SKM-1 (cell line): ENCODE measurements around the gene AP3D1.
"Not testable (repeated sequence)": the region's sequence is repeated elsewhere in the genome, so short reads cannot be mapped to it uniquely, and the experiment has no call there.

Experiments used
- DNase-seq: peaks from one replicate; lab custom pipeline; 2025; ENCODE audit not compliant: unreplicated experiment; lab: John Stamatoyannopoulos, UW

The AP3D1 gene

GRCh38 chr19:2091926-2092525, 59.3 kb downstream of the AP3D1 start:
- not testable (repeated sequence) for DNase-seq

GRCh38 chr19:2089727-2090053, 61.7 kb downstream of the AP3D1 start:
- DNase-seq = no peak

GRCh38 chr19:2089001-2089711, 62.2 kb downstream of the AP3D1 start:
- no peak for DNase-seq

- DNase-seq = no peak
These were observed 63.7 kb downstream of the AP3D1 start for GRCh38 chr19:2087621-2088100.

GRCh38 chr19:2086695-2087620, 64.4 kb downstream of the AP3D1 start:
- not testable (repeated sequence) for DNase-seq

GRCh38 chr19:2084993-2085720, 66.2 kb downstream of the AP3D1 start:
- DNase-seq = peak; percentile 81

- DNase-seq = no peak
These were observed 68.1 kb downstream of the AP3D1 start for GRCh38 chr19:2083174-2083854.

- no peak for DNase-seq
These were observed 69.2 kb downstream of the AP3D1 start for GRCh38 chr19:2081873-2082810.

GRCh38 chr19:2080336-2080988, 70.9 kb downstream of the AP3D1 start:
- no peak for DNase-seq

- no peak for DNase-seq
These were observed 71.5 kb downstream of the AP3D1 start for GRCh38 chr19:2079865-2080301.

- no peak for DNase-seq
These were observed 72.1 kb downstream of the AP3D1 start for GRCh38 chr19:2079076-2079864.

- DNase-seq = no peak
These were observed 73.3 kb downstream of the AP3D1 start for GRCh38 chr19:2077833-2078619.

GRCh38 chr19:2077398-2077797, 74.0 kb downstream of the AP3D1 start:
- DNase-seq = no peak

GRCh38 chr19:2076526-2076944, 74.8 kb downstream of the AP3D1 start:
- no peak for DNase-seq

GRCh38 chr19:2072757-2073551, 78.4 kb downstream of the AP3D1 start:
- DNase-seq = no peak

- DNase-seq = no peak
These were observed 80.2 kb downstream of the AP3D1 start for GRCh38 chr19:2070986-2071673.
